K562 (cell line): ENCODE data around the gene DOP1A.

Source experiments
- KAT8 ChIP-seq: fragments of 450-650 bp; IDR thresholded peaks from 2 replicates; pipeline ENCODE4 v1.6.1; 2016; ENCODE audit warnings: low read depth, mild to moderate bottlenecking
- RBBP5 ChIP-seq: fragments of 200-600 bp; sonication (generic); IDR thresholded peaks from 2 replicates; pipeline ENCODE4 v1.6.1; 2012; ENCODE audit warnings: borderline replicate concordance, mild to moderate bottlenecking, low read length, control low read depth, inconsistent platforms; ENCODE audit not compliant: insufficient read depth, poor library complexity, severe bottlenecking
- SPI1 ChIP-seq: IDR thresholded peaks from 2 replicates; pipeline ENCODE4 v1.6.1; 2011; ENCODE audit warnings: low read depth, low read length, control low read depth, borderline replicate concordance
- USF1 ChIP-seq: sonication (generic); formaldehyde crosslinking; IDR thresholded peaks from 2 replicates; pipeline ENCODE4 v1.9.0; 2022; ENCODE audit warnings: mild to moderate bottlenecking, missing genetic modification reagents

- TF ChIP-seq RBBP5: no peak
- no peak for TF ChIP-seq USF1 (CRISPR knock-in tag)
- no peak for TF ChIP-seq SPI1
- no peak for TF ChIP-seq KAT8
These were observed 59.8 kb downstream of the DOP1A start for GRCh38 chr6:83127258-83127657.
